ENCODE data around the gene VPS33B. TPM values are rescaled to one million over a fixed set of nuclear protein-coding genes. Genes with fewer than 3 reads are reported as not detected.

VPS33B gene
- total RNA-seq (1 to 10 TPM; 1.3 to 8.9 TPM), polyA plus RNA-seq (1 to 10 TPM; 4.2 to 4.9 TPM)

DNA sequence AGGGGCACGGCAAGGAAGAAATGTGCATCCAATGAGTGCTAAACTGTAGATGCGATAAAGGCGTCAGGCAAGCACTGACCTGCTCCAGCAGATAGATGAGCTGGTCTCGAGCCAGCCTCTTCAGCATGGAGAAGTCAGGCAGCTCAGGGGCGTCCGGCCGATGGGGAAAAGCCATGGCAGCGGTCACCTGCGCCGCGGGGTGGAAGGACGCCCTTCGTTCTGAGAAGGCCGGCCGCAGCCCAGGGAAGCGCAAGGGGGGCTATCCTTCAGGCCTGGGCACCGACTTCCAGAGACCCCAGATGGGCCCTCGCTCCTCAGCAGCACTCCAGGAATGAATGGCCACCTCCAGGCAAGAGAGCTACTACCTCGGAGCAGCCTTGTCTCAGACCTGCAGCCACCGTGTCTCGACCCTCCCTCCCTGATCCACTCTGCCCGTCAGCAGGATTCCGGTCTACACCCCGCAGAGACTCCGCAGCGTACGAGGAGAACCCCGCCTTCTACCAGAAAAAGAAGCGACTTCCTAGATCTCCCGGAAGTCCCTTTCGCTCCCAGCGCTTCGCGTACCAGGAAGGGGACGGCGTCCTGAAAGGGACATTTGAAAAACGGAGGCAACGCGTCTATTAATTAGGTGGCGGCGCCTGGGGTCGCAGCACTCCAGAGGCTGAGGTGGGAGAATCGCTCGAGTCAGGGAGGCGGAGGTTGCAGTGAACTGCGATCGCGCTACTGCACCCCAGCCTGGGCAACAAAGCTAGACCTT, at the start of gene VPS33B:
TSS of gene VPS33B (minus strand) at position 520 of the 757 bp plus-strand sequence. CDS start at position 175, 345 bp downstream.
- Histone ChIP-seq H3K4me3 (ENCODE audit: low read depth in 1 of 3, low read length in 3 of 3) (peak within 1 kb of the TSS; percentile 77 to 100 (median 87)), H3K9me3 (ENCODE audit: control insufficient read depth in 4 of 4, low read length in 3 of 4) (no peaks in the 10 kb centered on the region), H3K4me1 (ENCODE audit: control insufficient read depth in 4 of 4, insufficient read depth in 4 of 4, low read length in 3 of 4) (peaks cover 2 to 17% (median 12%) of the 10 kb centered on the region in 4 donors), H3K27ac (ENCODE audit: low read depth in 1 of 2, low read length in 2 of 2) (peak within 1 kb of the TSS in 1 of 2 donors; percentile 27), H3K27me3 (ENCODE audit: control insufficient read depth in 4 of 4, insufficient read depth in 4 of 4, low read length in 3 of 4) (no peaks in the 10 kb centered on the region), H3K9ac (ENCODE audit: low read depth in 1 of 2, low read length in 2 of 2) (peak within 1 kb of the TSS; percentile 64 to 70), H3K36me3 (ENCODE audit: control insufficient read depth in 4 of 4, insufficient read depth in 3 of 4, low read depth in 1 of 4, low read length in 3 of 4) (no peaks in the 10 kb centered on the region)
- TF ChIP-seq HNF4A (conservative IDR thresholded peaks at IDR 0.05) = peak; percentile 19 to 26
- TF ChIP-seq EGR1 (IDR thresholded peaks at IDR 0.05; ENCODE audit: low read depth in 2 of 2) = peak; percentile 47 to 75
- TF ChIP-seq, protein P1, sequence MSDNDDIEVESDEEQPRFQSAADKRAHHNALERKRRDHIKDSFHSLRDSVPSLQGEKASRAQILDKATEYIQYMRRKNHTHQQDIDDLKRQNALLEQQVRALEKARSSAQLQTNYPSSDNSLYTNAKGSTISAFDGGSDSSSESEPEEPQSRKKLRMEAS (IDR thresholded peaks at IDR 0.05) = peak; percentile 82
- TF ChIP-seq JUND (IDR thresholded peaks at IDR 0.05) = no peak
- TF ChIP-seq, protein P2, sequence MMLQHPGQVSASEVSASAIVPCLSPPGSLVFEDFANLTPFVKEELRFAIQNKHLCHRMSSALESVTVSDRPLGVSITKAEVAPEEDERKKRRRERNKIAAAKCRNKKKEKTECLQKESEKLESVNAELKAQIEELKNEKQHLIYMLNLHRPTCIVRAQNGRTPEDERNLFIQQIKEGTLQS (IDR thresholded peaks at IDR 0.05) = peak; percentile 6
- peak; percentile 42 for TF ChIP-seq TAF1 (conservative IDR thresholded peaks at IDR 0.05)
- TF ChIP-seq HNF4G (IDR thresholded peaks at IDR 0.05) = no peak
- TF ChIP-seq, protein P3, sequence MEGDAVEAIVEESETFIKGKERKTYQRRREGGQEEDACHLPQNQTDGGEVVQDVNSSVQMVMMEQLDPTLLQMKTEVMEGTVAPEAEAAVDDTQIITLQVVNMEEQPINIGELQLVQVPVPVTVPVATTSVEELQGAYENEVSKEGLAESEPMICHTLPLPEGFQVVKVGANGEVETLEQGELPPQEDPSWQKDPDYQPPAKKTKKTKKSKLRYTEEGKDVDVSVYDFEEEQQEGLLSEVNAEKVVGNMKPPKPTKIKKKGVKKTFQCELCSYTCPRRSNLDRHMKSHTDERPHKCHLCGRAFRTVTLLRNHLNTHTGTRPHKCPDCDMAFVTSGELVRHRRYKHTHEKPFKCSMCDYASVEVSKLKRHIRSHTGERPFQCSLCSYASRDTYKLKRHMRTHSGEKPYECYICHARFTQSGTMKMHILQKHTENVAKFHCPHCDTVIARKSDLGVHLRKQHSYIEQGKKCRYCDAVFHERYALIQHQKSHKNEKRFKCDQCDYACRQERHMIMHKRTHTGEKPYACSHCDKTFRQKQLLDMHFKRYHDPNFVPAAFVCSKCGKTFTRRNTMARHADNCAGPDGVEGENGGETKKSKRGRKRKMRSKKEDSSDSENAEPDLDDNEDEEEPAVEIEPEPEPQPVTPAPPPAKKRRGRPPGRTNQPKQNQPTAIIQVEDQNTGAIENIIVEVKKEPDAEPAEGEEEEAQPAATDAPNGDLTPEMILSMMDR (IDR thresholded peaks at IDR 0.05; ENCODE audit: low read depth, low read length, missing input control) = no peak
- TF ChIP-seq, protein P4, sequence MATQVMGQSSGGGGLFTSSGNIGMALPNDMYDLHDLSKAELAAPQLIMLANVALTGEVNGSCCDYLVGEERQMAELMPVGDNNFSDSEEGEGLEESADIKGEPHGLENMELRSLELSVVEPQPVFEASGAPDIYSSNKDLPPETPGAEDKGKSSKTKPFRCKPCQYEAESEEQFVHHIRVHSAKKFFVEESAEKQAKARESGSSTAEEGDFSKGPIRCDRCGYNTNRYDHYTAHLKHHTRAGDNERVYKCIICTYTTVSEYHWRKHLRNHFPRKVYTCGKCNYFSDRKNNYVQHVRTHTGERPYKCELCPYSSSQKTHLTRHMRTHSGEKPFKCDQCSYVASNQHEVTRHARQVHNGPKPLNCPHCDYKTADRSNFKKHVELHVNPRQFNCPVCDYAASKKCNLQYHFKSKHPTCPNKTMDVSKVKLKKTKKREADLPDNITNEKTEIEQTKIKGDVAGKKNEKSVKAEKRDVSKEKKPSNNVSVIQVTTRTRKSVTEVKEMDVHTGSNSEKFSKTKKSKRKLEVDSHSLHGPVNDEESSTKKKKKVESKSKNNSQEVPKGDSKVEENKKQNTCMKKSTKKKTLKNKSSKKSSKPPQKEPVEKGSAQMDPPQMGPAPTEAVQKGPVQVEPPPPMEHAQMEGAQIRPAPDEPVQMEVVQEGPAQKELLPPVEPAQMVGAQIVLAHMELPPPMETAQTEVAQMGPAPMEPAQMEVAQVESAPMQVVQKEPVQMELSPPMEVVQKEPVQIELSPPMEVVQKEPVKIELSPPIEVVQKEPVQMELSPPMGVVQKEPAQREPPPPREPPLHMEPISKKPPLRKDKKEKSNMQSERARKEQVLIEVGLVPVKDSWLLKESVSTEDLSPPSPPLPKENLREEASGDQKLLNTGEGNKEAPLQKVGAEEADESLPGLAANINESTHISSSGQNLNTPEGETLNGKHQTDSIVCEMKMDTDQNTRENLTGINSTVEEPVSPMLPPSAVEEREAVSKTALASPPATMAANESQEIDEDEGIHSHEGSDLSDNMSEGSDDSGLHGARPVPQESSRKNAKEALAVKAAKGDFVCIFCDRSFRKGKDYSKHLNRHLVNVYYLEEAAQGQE (IDR thresholded peaks at IDR 0.05) = peak; percentile 58
- TF ChIP-seq RXRA (IDR thresholded peaks at IDR 0.05) = peak; percentile 40 to 43
- TF ChIP-seq RAD21 (IDR thresholded peaks at IDR 0.05) = peak; percentile 9 to 36
- TF ChIP-seq, protein P5, sequence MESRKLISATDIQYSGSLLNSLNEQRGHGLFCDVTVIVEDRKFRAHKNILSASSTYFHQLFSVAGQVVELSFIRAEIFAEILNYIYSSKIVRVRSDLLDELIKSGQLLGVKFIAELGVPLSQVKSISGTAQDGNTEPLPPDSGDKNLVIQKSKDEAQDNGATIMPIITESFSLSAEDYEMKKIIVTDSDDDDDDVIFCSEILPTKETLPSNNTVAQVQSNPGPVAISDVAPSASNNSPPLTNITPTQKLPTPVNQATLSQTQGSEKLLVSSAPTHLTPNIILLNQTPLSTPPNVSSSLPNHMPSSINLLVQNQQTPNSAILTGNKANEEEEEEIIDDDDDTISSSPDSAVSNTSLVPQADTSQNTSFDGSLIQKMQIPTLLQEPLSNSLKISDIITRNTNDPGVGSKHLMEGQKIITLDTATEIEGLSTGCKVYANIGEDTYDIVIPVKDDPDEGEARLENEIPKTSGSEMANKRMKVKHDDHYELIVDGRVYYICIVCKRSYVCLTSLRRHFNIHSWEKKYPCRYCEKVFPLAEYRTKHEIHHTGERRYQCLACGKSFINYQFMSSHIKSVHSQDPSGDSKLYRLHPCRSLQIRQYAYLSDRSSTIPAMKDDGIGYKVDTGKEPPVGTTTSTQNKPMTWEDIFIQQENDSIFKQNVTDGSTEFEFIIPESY (IDR thresholded peaks at IDR 0.05) = peak; percentile 93
- no peak for TF ChIP-seq FOXA2 (IDR thresholded peaks at IDR 0.05)
- peak; percentile 18 for TF ChIP-seq NR2F2 (IDR thresholded peaks at IDR 0.05)
- TF ChIP-seq GABPA (IDR thresholded peaks at IDR 0.05 in 1 of 2, conservative IDR thresholded peaks at IDR 0.05 in 1 of 2) = peak; percentile 77 to 98
- TF ChIP-seq FOXA1 (IDR thresholded peaks at IDR 0.05) = peak; percentile 21
- TF ChIP-seq SP1 (IDR thresholded peaks at IDR 0.05) = peak; percentile 48
- TF ChIP-seq YY1 (IDR thresholded peaks at IDR 0.05) = peak; percentile 92
- under 1% methylated on average over 48 of the region's 48 CpGs for WGBS
- DNase-seq (ENCODE audit: low spot score) = peak; percentile 81
